ENCODE results near the gene PGM1.
"Not testable (repeated sequence)": the region's sequence is repeated elsewhere in the genome, so short reads cannot be mapped to it uniquely, and the experiment has no call there.

The PGM1 gene

GRCh38 chr1:63593303-63593885, at the start of gene PGM1:
TSS of gene PGM1 (plus strand) at chr1:63593411. CDS start at chr1:63593489, 78 bp downstream.
- FAIRE-seq (no peak), DNase-seq (ENCODE audit: insufficient read length, low spot score) (peak; percentile 56)

GRCh38 chr1:63545780-63546179, 47.4 kb upstream of the PGM1 start:
- TF ChIP-seq POLR2A (IDR thresholded peaks at IDR 0.05; ENCODE audit: low read depth, low read length), result no peak
- DNase-seq (ENCODE audit: insufficient read length, low spot score) (no peak), FAIRE-seq (no peak)

More at GRCh38 chr1:63593303-63593885, at the start of gene PGM1:
- peak; percentile 54 for TF ChIP-seq POLR2A (IDR thresholded peaks at IDR 0.05; ENCODE audit: low read depth, low read length)

GRCh38 chr1:63547621-63548294, 45.5 kb upstream of the PGM1 start:
- FAIRE-seq, result no peak
- no peak for DNase-seq (ENCODE audit: insufficient read length, low spot score)
- no peak for TF ChIP-seq POLR2A (IDR thresholded peaks at IDR 0.05; ENCODE audit: low read depth, low read length)

DNA sequence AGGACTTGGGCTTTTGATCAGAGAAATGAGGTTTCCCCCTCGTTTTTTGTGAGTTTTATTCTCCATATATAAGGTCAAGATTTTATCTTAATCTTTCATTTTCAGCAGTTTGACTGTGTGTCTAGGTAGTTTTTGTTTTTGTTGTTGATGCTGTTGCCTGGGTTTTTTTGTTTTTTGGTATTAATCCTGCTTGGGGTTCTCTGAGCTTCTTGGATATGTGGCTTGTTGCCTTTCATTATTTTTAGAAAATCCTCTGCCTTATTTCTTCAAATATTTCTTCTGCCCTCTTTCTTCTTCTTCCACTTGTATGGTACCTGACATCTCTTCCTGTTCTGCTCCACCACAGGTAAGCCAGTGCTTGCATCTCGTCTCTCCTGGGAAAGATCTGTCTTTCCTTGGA, 44.9 kb upstream of the PGM1 start:
- FAIRE-seq, result no peak
- no peak for DNase-seq (ENCODE audit: insufficient read length, low spot score)
- TF ChIP-seq POLR2A (IDR thresholded peaks at IDR 0.05; ENCODE audit: low read depth, low read length), result no peak

GRCh38 chr1:63548877-63549276, 44.3 kb upstream of the PGM1 start:
- FAIRE-seq, result no peak

DNA sequence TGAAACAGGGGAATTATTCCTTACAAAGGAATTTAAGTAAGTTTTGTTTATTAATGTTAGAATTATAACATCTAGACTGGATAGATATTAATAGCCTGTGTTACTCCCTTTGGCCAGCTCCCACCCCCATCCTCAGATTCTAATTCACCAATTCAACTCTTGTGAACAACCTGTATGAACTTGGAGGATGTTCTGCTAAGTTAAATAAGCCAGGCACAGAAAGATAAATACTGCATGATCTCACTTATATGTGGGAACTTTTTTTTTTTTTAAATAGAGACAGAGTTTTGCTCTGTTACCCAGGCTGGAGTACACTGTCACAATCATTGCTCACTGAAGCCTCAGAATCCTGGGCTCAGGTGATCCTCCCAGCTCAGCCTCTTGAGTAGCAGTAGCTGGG, 37.7 kb upstream of the PGM1 start:
- no peak for TF ChIP-seq POLR2A (IDR thresholded peaks at IDR 0.05; ENCODE audit: low read depth, low read length)
- FAIRE-seq (no peak), DNase-seq (ENCODE audit: insufficient read length, low spot score) (no peak)

More at GRCh38 chr1:63548877-63549276, 44.3 kb upstream of the PGM1 start:
- DNase-seq (ENCODE audit: insufficient read length, low spot score), result no peak
- TF ChIP-seq POLR2A (IDR thresholded peaks at IDR 0.05; ENCODE audit: low read depth, low read length), result no peak

GRCh38 chr1:63557365-63557987, 35.7 kb upstream of the PGM1 start:
- FAIRE-seq, result peak; percentile 70
- peak; percentile 14 for DNase-seq (ENCODE audit: insufficient read length, low spot score)
- TF ChIP-seq POLR2A (IDR thresholded peaks at IDR 0.05; ENCODE audit: low read depth, low read length), result no peak

GRCh38 chr1:63559357-63559756, 33.9 kb upstream of the PGM1 start:
- TF ChIP-seq POLR2A (IDR thresholded peaks at IDR 0.05; ENCODE audit: low read depth, low read length), result no peak
- DNase-seq (ENCODE audit: insufficient read length, low spot score), result no peak

DNA sequence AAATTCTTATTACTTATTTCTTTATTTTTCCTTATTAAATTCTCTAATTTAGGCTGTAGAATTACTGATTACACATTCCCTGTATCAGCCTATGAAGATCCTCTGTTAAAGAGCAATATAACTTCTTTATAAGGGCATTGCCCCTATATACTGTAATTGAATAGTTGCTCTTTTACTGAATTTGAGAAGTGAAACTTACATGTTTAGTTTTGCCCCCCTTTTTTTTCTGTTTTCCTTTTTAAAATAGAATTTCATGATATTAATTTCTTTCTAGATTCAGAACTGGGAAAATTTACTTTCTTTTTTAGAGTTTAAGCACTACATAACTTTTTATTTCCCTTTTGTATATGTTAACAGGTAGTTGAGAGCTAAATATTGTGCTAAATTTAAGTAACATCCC, 29.5 kb upstream of the PGM1 start:
- no peak for TF ChIP-seq POLR2A (IDR thresholded peaks at IDR 0.05; ENCODE audit: low read depth, low read length)
- DNase-seq (ENCODE audit: insufficient read length, low spot score), result no peak
- no peak for FAIRE-seq

More at GRCh38 chr1:63559357-63559756, 33.9 kb upstream of the PGM1 start:
- FAIRE-seq, result no peak

DNA sequence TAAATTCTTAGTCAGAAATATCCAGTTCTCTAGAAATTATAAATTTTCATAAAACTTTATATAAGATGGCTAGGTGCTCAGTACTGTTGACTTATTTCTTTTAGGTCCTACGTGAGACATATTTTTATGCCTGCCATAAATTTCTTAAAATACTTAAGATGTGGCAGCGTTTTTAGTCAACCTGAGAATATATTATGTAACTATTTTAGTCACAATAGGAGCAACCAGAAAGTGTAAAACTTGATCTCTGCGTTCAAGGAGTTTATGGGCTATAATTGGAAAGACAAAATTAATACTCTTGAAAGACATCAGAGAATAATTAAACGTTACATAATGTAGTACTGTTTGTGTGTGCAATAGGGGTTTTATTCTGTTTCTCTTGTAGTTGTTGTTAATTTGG, 24.1 kb upstream of the PGM1 start:
- no peak for TF ChIP-seq POLR2A (IDR thresholded peaks at IDR 0.05; ENCODE audit: low read depth, low read length)
- DNase-seq (ENCODE audit: insufficient read length, low spot score), result no peak
- peak; percentile 23 for FAIRE-seq

DNA sequence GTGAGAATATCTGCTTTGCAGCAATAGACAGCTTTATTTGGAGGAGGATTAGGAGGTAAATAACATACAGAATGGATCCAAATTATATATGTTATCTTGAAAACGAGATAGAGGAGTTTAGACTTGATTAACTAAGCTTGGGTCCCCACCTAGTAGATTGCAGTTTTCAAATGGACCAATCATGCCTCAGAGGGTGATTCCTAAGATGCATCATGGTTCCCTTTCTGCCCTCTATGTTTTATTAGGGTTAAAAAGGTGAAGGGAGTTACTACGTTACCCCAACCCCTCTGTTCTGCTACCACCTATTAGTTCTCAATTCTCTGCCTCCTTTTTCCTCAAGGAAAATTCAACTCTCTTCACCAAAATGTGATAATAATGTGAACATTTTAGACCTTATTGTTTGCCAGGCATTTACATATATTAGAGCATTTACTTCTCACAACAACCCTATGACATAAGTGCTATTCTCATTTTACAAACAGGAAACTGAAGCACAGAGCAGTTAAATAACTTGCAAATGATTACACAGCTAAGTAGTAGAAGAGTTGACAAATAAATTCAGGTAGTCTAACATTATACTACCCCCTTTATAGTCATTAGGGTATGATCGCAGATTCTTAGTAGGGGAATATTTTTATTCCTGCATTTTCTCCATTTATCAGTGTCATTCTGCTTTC, 23.4 kb upstream of the PGM1 start:
- FAIRE-seq (no peak), DNase-seq (ENCODE audit: insufficient read length, low spot score) (no peak)
- TF ChIP-seq POLR2A (IDR thresholded peaks at IDR 0.05; ENCODE audit: low read depth, low read length), result no peak

DNA sequence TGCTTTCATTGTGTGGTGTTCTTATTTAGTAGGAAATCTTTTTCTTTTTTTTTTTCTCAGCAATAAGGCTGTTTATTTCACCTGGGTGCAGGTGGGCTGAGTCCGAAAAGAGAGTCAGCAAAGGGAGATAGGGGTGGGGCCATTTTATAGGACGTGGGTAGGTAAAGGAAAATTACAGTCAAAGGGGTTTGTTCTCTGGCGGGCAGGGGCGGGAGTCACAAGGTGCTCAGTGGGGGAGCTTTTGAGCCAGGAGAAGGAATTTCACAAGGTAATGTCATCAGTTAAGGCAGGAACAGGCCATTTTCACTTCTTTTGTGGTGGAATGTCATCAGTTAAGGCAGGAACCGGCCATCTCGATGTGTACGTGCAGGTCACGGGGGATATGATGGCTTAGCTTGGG, 20.5 kb upstream of the PGM1 start:
- DNase-seq (ENCODE audit: insufficient read length, low spot score); FAIRE-seq: not testable (repeated sequence)

DNA sequence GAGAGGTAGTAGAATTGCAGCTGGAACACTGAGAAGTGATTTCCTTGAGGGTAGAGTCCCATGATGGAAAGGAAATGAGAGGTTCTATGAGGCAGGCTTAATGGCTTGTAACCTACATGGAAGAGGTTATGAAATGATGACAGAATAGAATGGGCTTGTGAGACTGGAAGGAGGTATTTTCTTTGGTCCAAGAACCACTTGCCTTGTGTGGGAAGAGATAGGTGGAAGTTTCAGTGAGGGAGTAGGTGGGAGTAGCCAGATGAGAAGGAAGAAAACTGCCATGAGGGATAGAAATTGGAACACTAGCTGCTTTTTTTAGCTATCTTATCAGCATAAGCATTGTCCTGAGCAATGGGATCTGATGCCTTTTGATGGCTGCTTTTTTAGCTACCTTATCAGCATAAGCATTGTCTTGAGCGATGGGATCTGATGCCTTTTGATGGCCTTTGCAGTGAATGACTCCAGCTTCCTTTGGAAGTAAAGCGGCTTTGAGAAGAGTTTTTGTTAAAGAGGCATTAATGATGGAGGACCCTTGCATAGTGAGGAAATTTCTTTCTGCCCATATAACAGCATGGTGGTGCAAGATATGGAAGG, 18.9 kb upstream of the PGM1 start:
- DNase-seq (ENCODE audit: insufficient read length, low spot score); FAIRE-seq: not testable (repeated sequence)

DNA sequence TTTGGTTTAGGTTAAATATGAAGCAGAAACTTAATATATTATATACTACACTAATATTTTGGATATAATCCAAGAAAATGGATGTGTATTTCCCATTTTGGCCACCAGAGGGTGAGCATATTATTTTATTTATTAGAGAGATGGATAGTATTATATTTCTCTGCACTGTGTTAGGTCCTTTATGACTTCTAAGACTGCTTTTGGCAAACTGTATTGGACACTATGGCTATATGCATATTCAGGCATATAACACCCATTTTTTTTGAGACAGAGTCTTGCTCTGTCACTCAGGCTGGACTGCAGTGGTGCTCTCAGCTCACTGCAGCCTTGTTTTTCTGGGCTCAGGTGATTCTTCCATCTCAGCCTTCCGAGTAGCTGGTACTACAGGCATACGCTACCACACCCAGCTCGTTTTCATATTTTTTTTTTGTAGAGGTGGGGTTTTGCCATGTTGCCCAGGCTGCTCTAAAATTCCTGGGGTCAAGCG, 17.8 kb upstream of the PGM1 start:
- DNase-seq (ENCODE audit: insufficient read length, low spot score) (no peak), FAIRE-seq (no peak)
- no peak for TF ChIP-seq POLR2A (IDR thresholded peaks at IDR 0.05; ENCODE audit: low read depth, low read length)

DNA sequence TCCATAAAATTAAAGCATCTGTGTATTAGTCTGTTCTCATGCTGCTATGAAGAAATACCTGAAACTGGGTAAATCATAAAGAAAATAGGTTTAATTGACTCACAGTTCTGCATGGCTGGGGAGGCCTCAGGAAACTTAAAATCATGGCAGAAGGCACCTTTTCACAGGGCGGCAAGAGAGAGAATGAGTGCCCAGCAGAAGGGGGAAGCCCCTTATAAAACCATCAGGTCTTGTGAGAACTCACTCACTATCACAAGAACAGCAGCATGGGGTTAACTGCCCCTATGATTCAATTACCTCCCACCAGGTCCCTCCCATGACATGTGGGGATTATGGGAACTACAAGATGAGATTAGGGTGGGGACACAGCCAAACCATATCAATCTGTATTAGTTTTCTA, 6.9 kb upstream of the PGM1 start:
- DNase-seq (ENCODE audit: insufficient read length, low spot score); FAIRE-seq: not testable (repeated sequence)

Data from H54 (cell line).